Stimulated activated CD8-positive, alpha-beta memory T cell treated with anti-CD3 and anti-CD28 coated beads, Interleukin-2, amount 100 ng/mL, for 1 hour (primary cell): Measurements from ENCODE around the gene ASXL1.

ENCODE experiments used
- DNase-seq, 2 donors: peaks; one replicate each; pipeline ENCODE4 v3.0.0-alpha.2; 2020; ENCODE audit warnings: low read depth in 2 of 2

Gene ASXL1

DNA sequence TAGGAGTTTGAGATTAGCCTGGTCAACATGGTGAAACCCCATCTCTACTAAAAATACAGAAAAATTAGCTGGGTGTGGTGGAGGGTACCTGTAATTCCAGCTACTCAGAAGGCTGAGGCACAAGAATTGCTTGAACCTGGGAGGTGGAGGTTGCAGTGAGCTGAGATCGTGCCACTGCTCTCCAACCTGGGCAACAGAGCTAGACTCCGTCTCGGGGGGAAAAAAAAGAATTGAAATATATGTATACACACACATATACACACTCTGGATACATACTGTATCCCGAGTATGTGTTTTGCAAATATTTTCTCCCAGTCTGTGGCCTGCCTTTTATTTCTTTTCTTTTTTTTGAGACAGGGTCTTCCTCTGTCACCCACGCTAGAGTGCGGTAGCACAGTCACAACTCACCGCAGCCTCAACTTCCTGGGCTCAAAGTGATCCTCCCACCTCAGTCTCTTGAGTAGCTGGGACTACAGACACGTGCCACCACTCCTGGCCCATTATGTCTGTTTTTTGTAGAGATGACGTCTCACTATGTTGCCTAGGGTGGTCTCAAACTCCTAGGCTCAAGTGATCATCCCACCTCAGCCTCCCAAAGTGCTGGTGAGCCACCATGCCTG lies 49.1 kb downstream of the ASXL1 start:
- peak; percentile 13 to 37 for DNase-seq

DNA sequence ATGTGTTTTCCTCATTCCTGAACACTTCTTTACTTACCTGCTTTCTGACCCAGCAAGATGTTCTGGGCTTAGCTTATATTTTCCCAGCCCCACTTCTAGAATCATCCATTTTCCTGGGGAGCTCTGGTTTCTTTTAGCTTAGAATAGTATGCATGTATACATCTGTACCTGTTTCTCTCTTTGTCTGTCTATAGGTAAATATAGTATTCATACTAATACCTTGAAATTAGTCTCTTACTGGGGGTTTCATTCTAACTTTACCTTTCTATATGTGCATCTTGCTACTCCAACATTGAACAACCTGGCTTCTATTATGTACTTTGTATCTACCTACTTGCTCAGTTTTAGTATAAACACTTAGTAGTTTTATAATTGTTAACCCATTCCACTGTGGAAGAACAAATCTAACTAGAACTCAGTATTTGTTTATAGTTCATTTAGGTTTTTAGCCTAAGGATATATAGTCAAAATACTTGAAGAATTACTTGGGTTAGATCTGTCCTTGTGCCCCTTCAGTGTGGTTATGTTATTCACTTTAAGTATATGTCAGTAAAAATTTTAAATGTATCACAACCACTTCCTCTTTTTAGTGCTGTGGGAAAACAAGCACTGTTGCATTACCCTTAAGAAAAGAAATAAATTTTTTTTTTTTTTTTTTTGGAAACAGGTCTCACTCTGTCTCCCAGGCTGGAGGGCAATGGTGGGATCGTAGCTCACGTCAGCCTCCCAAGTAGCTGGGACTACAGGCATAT lies 54.0 kb downstream of the ASXL1 start:
- DNase-seq: no peak

DNA sequence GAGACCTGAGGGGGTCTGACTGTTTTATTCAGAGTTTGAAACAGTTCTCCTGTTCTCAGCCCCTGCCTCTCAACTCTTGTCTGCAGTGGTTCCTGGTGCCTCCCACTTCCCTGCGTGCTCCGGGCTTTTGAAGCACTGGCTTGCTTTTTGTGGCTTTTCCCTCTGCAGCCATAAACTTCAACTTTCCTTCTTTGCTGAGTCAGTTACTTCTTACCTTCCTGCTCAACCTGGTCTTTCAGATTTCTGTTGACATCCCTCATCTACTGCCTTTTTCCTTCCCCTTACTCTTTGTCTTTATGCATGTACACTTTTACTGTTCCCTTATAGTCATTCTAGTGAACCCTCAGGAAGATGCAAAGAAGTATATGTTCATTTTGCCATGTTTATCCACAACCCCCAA lies 57.4 kb downstream of the ASXL1 start:
- DNase-seq: no peak

DNA sequence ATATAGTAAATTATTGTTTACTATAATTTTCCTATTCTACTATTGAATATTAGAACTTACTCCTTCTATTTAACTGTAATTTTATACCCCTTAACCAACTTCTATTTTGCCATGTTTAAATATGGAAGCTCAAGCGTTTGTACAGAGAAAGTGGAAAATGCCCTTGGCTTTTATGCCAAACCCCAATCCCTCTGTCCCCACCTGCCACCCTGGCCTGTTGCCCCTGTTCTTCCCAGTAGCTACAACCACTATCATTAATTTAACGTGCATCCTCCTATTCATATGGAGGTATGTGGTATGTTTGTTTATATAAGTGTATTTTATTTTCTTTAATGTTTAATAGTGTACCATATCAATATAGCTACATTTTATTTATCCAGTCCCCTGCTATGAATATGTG lies 58.1 kb downstream of the ASXL1 start:
- DNase-seq: no peak

DNA sequence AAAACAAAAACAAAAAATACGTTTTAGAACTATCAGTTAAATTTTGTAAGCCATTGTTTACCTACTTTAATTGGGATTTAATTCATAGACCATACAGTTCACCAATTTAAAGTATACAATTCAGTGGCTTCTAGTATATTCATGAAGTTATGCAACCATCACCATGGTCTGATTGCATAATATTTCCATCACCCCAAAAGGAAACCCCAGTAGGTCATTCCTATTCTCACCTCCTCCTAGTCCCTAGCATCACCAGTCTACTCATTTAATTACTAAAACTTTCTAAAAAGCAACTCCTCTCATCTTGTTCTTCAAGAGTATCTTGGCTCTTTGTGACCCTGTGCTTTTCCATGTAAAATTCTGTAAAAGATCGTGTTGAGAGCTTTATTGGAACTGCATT lies 60.2 kb downstream of the ASXL1 start:
- DNase-seq: no peak

DNA sequence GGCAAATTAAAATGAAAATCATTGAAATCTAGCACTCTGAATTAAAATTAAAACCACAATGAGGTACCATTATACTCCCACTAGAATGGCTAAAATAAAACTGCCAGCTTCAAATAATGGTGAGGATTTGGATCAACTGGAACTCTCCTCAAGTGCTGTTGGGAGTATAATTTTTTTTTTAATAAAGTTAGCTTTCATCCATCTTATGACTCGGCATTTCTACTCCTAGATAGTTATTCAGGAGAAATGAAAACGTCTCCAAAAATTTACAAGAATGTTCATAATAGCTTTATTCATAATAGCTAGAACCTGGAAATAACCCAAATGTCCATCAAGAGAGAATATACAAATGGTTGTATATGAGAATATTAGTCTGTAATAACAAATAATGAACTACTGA lies 63.2 kb downstream of the ASXL1 start:
- DNase-seq: no peak

DNA sequence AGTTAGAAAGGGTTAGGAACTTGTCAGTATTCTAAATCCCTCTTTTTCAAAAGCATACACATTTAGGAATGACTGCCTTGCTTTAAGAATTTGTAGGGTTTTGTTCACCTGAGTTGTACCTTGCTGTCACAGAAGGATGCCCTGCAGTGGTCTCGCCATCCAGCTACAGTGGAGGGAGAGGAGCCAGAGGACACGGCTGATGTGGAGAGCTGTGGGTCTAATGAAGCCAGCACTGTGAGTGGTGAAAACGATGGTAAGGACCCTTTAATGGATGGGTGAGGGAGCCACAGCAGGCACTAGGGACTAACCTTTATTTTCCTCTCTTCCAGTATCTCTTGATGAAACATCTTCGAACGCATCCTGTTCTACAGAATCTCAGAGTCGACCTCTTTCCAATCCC lies 69.9 kb downstream of the ASXL1 start:
- DNase-seq: no peak

GRCh38 chr20:32429343-32429742 lies 71.2 kb downstream of the ASXL1 start:
- no peak for DNase-seq

- DNase-seq: no peak
Measured at GRCh38 chr20:32429745-32430360, 71.7 kb downstream of the ASXL1 start.

DNA sequence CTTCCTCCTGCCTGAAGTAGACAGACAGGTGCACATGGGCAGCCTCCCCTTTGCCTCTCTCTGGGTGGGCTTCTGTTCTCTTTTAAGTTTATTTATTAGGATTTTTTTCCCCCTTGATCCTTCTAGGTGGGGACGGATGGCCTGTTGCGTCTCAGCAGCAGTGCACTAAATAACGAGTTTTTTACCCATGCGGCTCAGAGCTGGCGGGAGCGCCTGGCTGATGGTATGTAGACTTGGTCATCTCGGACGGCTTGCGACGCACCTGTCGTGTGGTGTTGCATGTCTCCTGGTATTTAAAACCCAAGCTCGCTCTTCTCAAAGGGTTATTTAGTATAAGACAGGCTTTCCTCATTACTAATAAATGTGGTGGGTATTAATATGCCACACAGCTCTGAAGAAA lies 73.3 kb downstream of the ASXL1 start:
- DNase-seq: no peak

GRCh38 chr20:32432277-32432676 lies 74.1 kb downstream of the ASXL1 start:
- no peak for DNase-seq

DNA sequence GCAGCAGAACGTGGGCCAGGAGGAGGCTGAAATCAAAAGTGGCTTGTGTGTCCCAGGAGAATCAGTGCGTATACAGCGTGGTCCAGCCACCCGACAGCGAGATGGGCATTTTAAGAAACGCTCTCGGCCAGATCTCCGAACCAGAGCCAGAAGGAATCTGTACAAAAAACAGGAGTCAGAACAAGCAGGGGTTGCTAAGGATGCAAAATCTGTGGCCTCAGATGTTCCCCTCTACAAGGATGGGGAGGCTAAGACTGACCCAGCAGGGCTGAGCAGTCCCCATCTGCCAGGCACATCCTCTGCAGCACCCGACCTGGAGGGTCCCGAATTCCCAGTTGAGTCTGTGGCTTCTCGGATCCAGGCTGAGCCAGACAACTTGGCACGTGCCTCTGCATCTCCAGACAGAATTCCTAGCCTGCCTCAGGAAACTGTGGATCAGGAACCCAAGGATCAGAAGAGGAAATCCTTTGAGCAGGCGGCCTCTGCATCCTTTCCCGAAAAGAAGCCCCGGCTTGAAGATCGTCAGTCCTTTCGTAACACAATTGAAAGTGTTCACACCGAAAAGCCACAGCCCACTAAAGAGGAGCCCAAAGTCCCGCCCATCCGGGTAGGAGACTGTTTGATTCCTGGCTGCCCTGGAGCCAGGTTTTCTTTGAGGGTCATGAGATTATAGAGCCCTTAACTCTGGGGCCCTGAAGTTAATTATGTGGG lies 75.3 kb downstream of the ASXL1 start:
- no peak for DNase-seq

DNA sequence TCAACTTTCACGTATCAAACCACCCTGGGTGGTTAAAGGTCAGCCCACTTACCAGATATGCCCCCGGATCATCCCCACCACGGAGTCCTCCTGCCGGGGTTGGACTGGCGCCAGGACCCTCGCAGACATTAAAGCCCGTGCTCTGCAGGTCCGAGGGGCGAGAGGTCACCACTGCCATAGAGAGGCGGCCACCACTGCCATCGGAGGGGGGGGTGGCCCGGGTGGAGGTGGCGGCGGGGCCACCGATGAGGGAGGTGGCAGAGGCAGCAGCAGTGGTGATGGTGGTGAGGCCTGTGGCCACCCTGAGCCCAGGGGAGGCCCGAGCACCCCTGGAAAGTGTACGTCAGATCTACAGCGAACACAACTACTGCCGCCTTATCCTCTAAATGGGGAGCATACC lies 76.3 kb downstream of the ASXL1 start:
- DNase-seq: no peak

DNA sequence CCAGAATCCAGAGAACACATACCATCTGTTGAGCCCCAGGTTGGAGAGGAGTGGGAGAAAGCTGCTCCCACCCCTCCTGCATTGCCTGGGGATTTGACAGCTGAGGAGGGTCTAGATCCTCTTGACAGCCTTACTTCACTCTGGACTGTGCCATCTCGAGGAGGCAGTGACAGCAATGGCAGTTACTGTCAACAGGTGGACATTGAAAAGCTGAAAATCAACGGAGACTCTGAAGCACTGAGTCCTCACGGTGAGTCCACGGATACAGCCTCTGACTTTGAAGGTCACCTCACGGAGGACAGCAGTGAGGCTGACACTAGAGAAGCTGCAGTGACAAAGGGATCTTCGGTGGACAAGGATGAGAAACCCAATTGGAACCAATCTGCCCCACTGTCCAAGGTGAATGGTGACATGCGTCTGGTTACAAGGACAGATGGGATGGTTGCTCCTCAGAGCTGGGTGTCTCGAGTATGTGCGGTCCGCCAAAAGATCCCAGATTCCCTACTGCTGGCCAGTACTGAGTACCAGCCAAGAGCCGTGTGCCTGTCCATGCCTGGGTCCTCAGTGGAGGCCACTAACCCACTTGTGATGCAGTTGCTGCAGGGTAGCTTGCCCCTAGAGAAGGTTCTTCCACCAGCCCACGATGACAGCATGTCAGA lies 77.4 kb downstream of the ASXL1 start:
- DNase-seq: no peak

- DNase-seq: no peak
Measured at GRCh38 chr20:32436142-32436861, 78.2 kb downstream of the ASXL1 start.

DNA sequence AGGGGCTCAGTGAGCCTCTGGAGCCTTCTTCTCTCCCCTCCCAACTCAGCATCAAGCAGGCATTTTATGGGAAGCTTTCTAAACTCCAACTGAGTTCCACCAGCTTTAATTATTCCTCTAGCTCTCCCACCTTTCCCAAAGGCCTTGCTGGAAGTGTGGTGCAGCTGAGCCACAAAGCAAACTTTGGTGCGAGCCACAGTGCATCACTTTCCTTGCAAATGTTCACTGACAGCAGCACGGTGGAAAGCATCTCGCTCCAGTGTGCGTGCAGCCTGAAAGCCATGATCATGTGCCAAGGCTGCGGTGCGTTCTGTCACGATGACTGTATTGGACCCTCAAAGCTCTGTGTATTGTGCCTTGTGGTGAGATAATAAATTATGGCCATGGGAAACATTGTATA lies 78.8 kb downstream of the ASXL1 start:
- no peak for DNase-seq

GRCh38 chr20:32437391-32438074 lies 79.4 kb downstream of the ASXL1 start:
- DNase-seq: no peak

DNA sequence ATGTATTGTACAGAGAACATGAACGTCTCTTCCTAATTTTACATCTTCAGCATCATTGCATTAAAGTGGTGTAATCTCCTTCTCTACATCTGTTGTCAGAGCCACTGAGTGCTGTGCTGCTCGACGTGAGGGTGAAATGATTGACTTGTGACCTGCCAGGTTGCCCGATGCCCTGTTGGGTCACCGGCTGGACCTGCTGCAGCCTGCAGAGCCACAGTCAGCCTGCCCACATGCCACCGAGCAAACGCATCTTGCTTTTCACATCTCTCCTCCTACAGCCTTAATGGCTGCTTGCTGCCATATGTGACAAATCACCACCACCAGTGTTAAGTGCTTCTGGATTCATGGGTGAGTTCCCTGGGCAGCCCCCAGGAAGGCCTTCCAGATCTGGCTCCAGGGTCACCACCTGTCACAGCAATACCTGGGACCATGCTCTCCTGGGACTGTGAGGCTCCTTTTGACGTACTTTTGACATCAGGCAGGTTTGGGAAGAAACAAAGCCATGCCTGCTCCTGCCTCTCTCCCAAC lies 80.3 kb downstream of the ASXL1 start:
- DNase-seq: no peak

GRCh38 chr20:32439132-32439829 lies 81.2 kb downstream of the ASXL1 start:
- DNase-seq: no peak
